OCI-LY3 (cell line): Measurements from ENCODE around the gene SMIM43.

Experiments used
- EZH2phosphoT487 ChIP-seq: fragments of 200-600 bp; shearing (Covaris generic); IDR thresholded peaks from 2 replicates; pipeline ENCODE4 v1.6.1; 2018; ENCODE audit warnings: antibody characterized with exemption, mixed run types, low read depth
- TF ChIP-seq, protein P1 (sequence below): fragments of 200-600, 300-600 bp; sonication (generic); IDR thresholded peaks from 2 replicates; pipeline ENCODE4 v1.5.1; 2014; ENCODE audit warnings: antibody characterized with exemption, low read length, low read depth

DNA sequence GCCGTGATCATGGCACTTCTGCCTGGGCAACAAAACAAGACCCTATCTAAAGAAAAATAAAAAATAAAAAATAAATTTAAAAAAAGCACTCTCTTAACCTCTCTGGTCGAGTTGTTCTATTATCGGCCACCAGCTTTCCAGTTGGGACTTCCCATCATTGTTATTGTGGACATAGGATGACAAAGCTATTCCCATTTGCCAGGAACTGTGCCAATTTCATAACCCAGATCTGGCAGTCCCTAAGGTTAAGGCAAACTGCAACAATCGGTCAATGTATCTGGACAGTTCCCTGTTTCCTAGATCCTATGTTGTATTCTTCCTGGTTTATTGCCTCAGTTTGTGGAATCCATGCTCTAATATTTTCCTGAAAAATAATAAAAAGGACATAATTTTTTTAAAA is 50.4 kb downstream of the SMIM43 start:
- TF ChIP-seq, protein P1, sequence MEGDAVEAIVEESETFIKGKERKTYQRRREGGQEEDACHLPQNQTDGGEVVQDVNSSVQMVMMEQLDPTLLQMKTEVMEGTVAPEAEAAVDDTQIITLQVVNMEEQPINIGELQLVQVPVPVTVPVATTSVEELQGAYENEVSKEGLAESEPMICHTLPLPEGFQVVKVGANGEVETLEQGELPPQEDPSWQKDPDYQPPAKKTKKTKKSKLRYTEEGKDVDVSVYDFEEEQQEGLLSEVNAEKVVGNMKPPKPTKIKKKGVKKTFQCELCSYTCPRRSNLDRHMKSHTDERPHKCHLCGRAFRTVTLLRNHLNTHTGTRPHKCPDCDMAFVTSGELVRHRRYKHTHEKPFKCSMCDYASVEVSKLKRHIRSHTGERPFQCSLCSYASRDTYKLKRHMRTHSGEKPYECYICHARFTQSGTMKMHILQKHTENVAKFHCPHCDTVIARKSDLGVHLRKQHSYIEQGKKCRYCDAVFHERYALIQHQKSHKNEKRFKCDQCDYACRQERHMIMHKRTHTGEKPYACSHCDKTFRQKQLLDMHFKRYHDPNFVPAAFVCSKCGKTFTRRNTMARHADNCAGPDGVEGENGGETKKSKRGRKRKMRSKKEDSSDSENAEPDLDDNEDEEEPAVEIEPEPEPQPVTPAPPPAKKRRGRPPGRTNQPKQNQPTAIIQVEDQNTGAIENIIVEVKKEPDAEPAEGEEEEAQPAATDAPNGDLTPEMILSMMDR: no peak
- no peak for TF ChIP-seq EZH2phosphoT487
